Endothelial cell of umbilical vein (primary cell): Measurements from ENCODE around the gene RFC5.

Source experiments
- EZH2 ChIP-seq: IDR thresholded peaks from 2 replicates; pipeline ENCODE4 v1.6.1; 2012; ENCODE audit warnings: borderline replicate concordance, low read depth, mild to moderate bottlenecking, moderate library complexity, low read length, inconsistent platforms; ENCODE audit not compliant: severe bottlenecking
- FOS ChIP-seq: IDR thresholded peaks from 2 replicates; pipeline ENCODE4 v1.6.1; 2011; ENCODE audit warnings: mild to moderate bottlenecking, low read length, moderate library complexity, borderline replicate concordance; ENCODE audit not compliant: insufficient read depth
- GATA2 ChIP-seq: IDR thresholded peaks from 2 replicates; pipeline ENCODE4 v1.7.0; 2011; ENCODE audit warnings: low read depth, mild to moderate bottlenecking, moderate library complexity, mixed read lengths, low read length; ENCODE audit not compliant: insufficient read length, insufficient read depth
- JUN ChIP-seq: IDR thresholded peaks from 2 replicates; pipeline ENCODE4 v1.6.1; 2011; ENCODE audit warnings: borderline replicate concordance, low read depth; ENCODE audit not compliant: insufficient read length, insufficient read depth
- MYC ChIP-seq: IDR thresholded peaks from one replicate; pipeline ENCODE4 v1.6.1; 2011; ENCODE audit warnings: mild to moderate bottlenecking, low read depth, low read length
- POLR2A ChIP-seq: IDR thresholded peaks from 2 replicates; pipeline ENCODE4 v1.6.1; 2012; ENCODE audit warnings: low read depth, mild to moderate bottlenecking, control low read depth, low read length
- POLR2AphosphoS5 ChIP-seq: IDR thresholded peaks from 2 replicates; pipeline ENCODE4 v1.6.1; 2012; ENCODE audit warnings: low read depth, mild to moderate bottlenecking, control low read depth, low read length, moderate library complexity; ENCODE audit not compliant: insufficient read depth
- TF ChIP-seq, protein P1 (sequence below): IDR thresholded peaks from 2 replicates; pipeline ENCODE4 v1.6.1; 2011; ENCODE audit not compliant: insufficient read depth, insufficient read length
- TF ChIP-seq, protein P2 (sequence below), 2 donors: IDR thresholded peaks; 1 replicate in 1 of 2; 2 replicates in 1 of 2; pipeline ENCODE4 v1.5.1; 2011; ENCODE audit warnings: low read length in 2 of 2, mild to moderate bottlenecking in 2 of 2, moderate library complexity in 2 of 2, control low read depth in 1 of 2, inconsistent platforms in 1 of 2, low read depth in 1 of 2; ENCODE audit not compliant: insufficient read depth in 1 of 2; ENCODE audit errors: extremely low read depth in 1 of 2

DNA sequence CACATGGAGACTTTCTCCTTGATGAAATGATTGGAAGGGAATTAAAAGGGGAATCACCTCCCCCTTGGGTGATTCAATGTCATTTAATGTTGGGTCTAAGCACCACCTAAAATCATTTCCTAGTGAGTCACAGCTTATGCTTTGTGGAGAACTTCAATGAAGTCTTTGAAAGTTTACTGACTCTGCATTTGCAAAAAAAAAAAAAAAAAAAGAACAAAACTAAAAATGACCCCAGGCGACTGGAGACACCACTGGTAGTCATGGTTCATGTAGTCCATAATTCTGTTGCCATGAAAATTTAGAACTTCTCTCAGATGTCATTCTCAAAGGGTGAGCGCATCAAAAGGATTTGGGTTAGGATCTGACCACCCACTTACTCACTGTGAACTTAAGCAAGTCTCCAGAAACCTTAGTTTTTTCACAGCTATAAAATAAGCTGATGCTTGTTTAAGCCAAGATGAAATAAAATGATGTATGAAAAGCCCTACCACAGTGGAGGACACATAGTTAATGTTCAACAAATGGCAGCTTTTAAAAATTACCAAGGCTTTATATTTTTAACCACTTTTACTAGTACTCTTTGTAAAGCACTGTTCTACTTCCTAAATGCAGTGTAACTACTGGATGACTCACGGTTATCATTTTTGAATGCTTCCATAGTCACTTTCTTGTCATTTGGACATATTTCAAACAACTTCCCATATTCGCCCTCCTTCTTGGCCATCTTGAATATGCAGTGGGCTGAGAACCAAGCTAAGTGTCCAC is 29.6 kb upstream of the RFC5 start:
- TF ChIP-seq, protein P1, sequence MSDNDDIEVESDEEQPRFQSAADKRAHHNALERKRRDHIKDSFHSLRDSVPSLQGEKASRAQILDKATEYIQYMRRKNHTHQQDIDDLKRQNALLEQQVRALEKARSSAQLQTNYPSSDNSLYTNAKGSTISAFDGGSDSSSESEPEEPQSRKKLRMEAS = no peak
- TF ChIP-seq, protein P2, sequence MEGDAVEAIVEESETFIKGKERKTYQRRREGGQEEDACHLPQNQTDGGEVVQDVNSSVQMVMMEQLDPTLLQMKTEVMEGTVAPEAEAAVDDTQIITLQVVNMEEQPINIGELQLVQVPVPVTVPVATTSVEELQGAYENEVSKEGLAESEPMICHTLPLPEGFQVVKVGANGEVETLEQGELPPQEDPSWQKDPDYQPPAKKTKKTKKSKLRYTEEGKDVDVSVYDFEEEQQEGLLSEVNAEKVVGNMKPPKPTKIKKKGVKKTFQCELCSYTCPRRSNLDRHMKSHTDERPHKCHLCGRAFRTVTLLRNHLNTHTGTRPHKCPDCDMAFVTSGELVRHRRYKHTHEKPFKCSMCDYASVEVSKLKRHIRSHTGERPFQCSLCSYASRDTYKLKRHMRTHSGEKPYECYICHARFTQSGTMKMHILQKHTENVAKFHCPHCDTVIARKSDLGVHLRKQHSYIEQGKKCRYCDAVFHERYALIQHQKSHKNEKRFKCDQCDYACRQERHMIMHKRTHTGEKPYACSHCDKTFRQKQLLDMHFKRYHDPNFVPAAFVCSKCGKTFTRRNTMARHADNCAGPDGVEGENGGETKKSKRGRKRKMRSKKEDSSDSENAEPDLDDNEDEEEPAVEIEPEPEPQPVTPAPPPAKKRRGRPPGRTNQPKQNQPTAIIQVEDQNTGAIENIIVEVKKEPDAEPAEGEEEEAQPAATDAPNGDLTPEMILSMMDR (IDR thresholded peaks at IDR 0.05; ENCODE audit: extremely low read depth in 1 of 2, insufficient read depth in 1 of 2, low read depth in 1 of 2, low read length in 2 of 2) = no peak
- TF ChIP-seq POLR2A = no peak
- no peak for TF ChIP-seq EZH2
- TF ChIP-seq POLR2AphosphoS5 = no peak
- TF ChIP-seq JUN = no peak
- TF ChIP-seq MYC = no peak
- TF ChIP-seq FOS = no peak
- no peak for TF ChIP-seq GATA2
